Fibroblast of lung (primary cell): ENCODE results near the gene PPFIA2. TPM values are rescaled to one million over a fixed set of nuclear protein-coding genes. Genes with fewer than 3 reads are reported as not detected.

Experiments used
- DNase-seq, 2 donors: peaks; one replicate each; pipeline versions ENCODE4 v3.0.0 to v3.0.0-alpha.2; 2010; ENCODE audit warnings: low read depth in 2 of 2
- H2AFZ ChIP-seq: 2 replicates; pipeline ENCODE4 v1.5.1; 2012; ENCODE audit warnings: low read length, control low read depth, inconsistent platforms
- H3K27ac ChIP-seq: 2 replicates; pipeline ENCODE4 v1.5.1; 2011; ENCODE audit warnings: low read length, control low read depth; ENCODE audit not compliant: insufficient read depth
- H3K27me3 ChIP-seq: 2 replicates; pipeline ENCODE4 v1.5.1; 2011; ENCODE audit warnings: mild to moderate bottlenecking, low read length; ENCODE audit not compliant: control insufficient read depth, insufficient read depth
- H3K36me3 ChIP-seq: 2 replicates; pipeline ENCODE4 v1.5.1; 2011; ENCODE audit warnings: low read length; ENCODE audit not compliant: control insufficient read depth, insufficient read depth
- H3K4me1 ChIP-seq: 2 replicates; pipeline ENCODE4 v1.5.1; 2011; ENCODE audit warnings: low read length; ENCODE audit not compliant: control insufficient read depth, insufficient read depth; ENCODE audit errors: extremely low read depth
- H3K4me2 ChIP-seq: 2 replicates; pipeline ENCODE4 v1.5.1; 2011; ENCODE audit warnings: low read length, control low read depth; ENCODE audit not compliant: insufficient read depth; ENCODE audit errors: extremely low read depth
- H3K4me3 ChIP-seq, 4 experiments: fragments of 200-600 bp in 1 of 4; sonication (generic) in 1 of 4; replicated peaks in 1 of 4; 2 replicates each; pipeline ENCODE4 v1.5.1; 2011 to 2016; ENCODE audit warnings: low read length in 4 of 4, low read depth in 3 of 4, mild to moderate bottlenecking in 3 of 4, control low read depth in 2 of 4, inconsistent platforms in 1 of 4, mixed read lengths in 1 of 4; ENCODE audit not compliant: insufficient read depth in 1 of 4; ENCODE audit errors: control extremely low read depth in 1 of 4
- H3K79me2 ChIP-seq: 2 replicates; pipeline ENCODE4 v1.5.1; 2012; ENCODE audit warnings: mild to moderate bottlenecking, low read length, inconsistent platforms; ENCODE audit not compliant: control insufficient read depth, insufficient read depth
- H3K9ac ChIP-seq: 2 replicates; pipeline ENCODE4 v1.5.1; 2011; ENCODE audit warnings: mild to moderate bottlenecking, low read length, control low read depth; ENCODE audit not compliant: insufficient read depth
- H3K9me3 ChIP-seq: 2 replicates; pipeline ENCODE4 v1.5.1; 2012; ENCODE audit warnings: low read depth, low read length; ENCODE audit not compliant: control insufficient read depth, insufficient read depth
- H4K20me1 ChIP-seq: 2 replicates; pipeline ENCODE4 v1.5.1; 2011; ENCODE audit warnings: low read length; ENCODE audit not compliant: control insufficient read depth, insufficient read depth; ENCODE audit errors: extremely low read depth
- CTCF ChIP-seq, 2 donors: IDR thresholded peaks in 1 of 2; conservative IDR thresholded peaks in 1 of 2; 1 replicate in 1 of 2; 2 replicates in 1 of 2; pipeline ENCODE4 v1.5.1; 2011 to 2012; ENCODE audit warnings: low read length in 2 of 2, control low read depth in 1 of 2, inconsistent platforms in 1 of 2, low read depth in 1 of 2, mild to moderate bottlenecking in 1 of 2
- EZH2 ChIP-seq: IDR thresholded peaks from 2 replicates; pipeline ENCODE4 v1.5.1; 2012; ENCODE audit warnings: low read length, control low read depth, mild to moderate bottlenecking; ENCODE audit errors: missing control alignments
- polyA plus RNA-seq, 2 donors: library from polyadenylated mRNA; depleted of rRNA in 1 of 2; stranded (reverse) in 1 of 2; unstranded in 1 of 2; fragments of >200 nt; gene quantifications; 2 replicates each; pipeline ENCODE4 v1.2.1, GENCODE V29; 2011 to 2012; ENCODE audit warnings: missing spikeins in 1 of 2
- total RNA-seq: library from RNA; depleted of rRNA; stranded (reverse); fragments of >200 nt; gene quantifications from 2 replicates; pipeline ENCODE4 v1.2.1, GENCODE V29; 2014

PPFIA2 gene
- total and polyA plus RNA-seq, 2 donors (not counting 1 experiment from before 2014, with no cell fraction given), result 0.54 to 2.1 TPM

- Histone ChIP-seq H3K79me2 (no peaks in the 10 kb centered on the region), H3K4me3 (no peak overlapping the region), H3K27me3 (no peaks in the 10 kb centered on the region), H2AFZ (no peak overlapping the region), H3K4me2 (no peak overlapping the region), H3K4me1 (no peaks in the 10 kb centered on the region), H3K9ac (no peak overlapping the region), H3K27ac (no peak overlapping the region), H3K36me3 (no peaks in the 10 kb centered on the region), H4K20me1 (no peaks in the 10 kb centered on the region), H3K9me3 (no peaks in the 10 kb centered on the region)
- no peak for DNase-seq
- TF ChIP-seq EZH2, result no peak
- TF ChIP-seq CTCF (conservative IDR thresholded peaks at IDR 0.05 in 1 of 2, IDR thresholded peaks at IDR 0.05 in 1 of 2; ENCODE audit: low read depth in 1 of 2, low read length in 2 of 2), result no peak
Measured at GRCh38 chr12:81360916-81361315, 398.2 kb downstream of the PPFIA2 start.

GRCh38 chr12:81359736-81360135, 399.4 kb downstream of the PPFIA2 start:
- Histone ChIP-seq H3K9me3 (no peaks in the 10 kb centered on the region), H3K79me2 (no peaks in the 10 kb centered on the region), H3K36me3 (no peaks in the 10 kb centered on the region), H3K4me1 (no peaks in the 10 kb centered on the region), H3K9ac (no peak overlapping the region), H4K20me1 (no peaks in the 10 kb centered on the region), H3K4me2 (no peak overlapping the region), H3K27ac (no peak overlapping the region), H3K4me3 (no peak overlapping the region), H3K27me3 (no peaks in the 10 kb centered on the region), H2AFZ (no peak overlapping the region)
- TF ChIP-seq EZH2 (no peak), CTCF (conservative IDR thresholded peaks at IDR 0.05 in 1 of 2, IDR thresholded peaks at IDR 0.05 in 1 of 2; ENCODE audit: low read depth in 1 of 2, low read length in 2 of 2) (no peak)
- DNase-seq, result no peak

- no peak overlapping the region for H3K4me3 ChIP-seq
- no peak overlapping the region for H3K9ac ChIP-seq
- no peaks in the 10 kb centered on the region for H3K36me3 ChIP-seq
- no peaks in the 10 kb centered on the region for H3K27me3 ChIP-seq
- TF ChIP-seq CTCF (conservative IDR thresholded peaks at IDR 0.05 in 1 of 2, IDR thresholded peaks at IDR 0.05 in 1 of 2; ENCODE audit: low read depth in 1 of 2, low read length in 2 of 2) (no peak), EZH2 (no peak)
- no peak for DNase-seq
- H2AFZ ChIP-seq, result no peak overlapping the region
- H3K4me2 ChIP-seq, result peak overlapping the region; percentile 25
- H3K4me1 ChIP-seq, result no peaks in the 10 kb centered on the region
- H3K9me3 ChIP-seq, result no peaks in the 10 kb centered on the region
- H3K27ac ChIP-seq, result no peak overlapping the region
- no peaks in the 10 kb centered on the region for H3K79me2 ChIP-seq
- no peaks in the 10 kb centered on the region for H4K20me1 ChIP-seq
Measured at GRCh38 chr12:81354327-81354932, 404.7 kb downstream of the PPFIA2 start.
